Left ventricle myocardium inferior (tissue), 1 donor: ENCODE results near the gene CCDC136. TPM values are rescaled to one million over a fixed set of nuclear protein-coding genes. Genes with fewer than 3 reads are reported as not detected.

Source experiments
- DNase-seq: peaks from one replicate; pipeline ENCODE4 v3.0.0-alpha.2; 2020
- H3K27ac ChIP-seq: fragments of 200-600 bp; replicated peaks from 2 replicates; pipeline ENCODE4 v1.8.0; 2021
- H3K27me3 ChIP-seq: fragments of 200-600 bp; 2 replicates; pipeline ENCODE4 v1.8.0; 2021; ENCODE audit warnings: low read depth
- H3K36me3 ChIP-seq: fragments of 200-600 bp; 2 replicates; pipeline ENCODE4 v1.8.0; 2021
- H3K4me1 ChIP-seq: fragments of 200-600 bp; 2 replicates; pipeline ENCODE4 v1.8.0; 2021
- H3K4me3 ChIP-seq: fragments of 200-600 bp; 2 replicates; pipeline ENCODE4 v1.8.0; 2021; ENCODE audit warnings: mild to moderate bottlenecking, moderate library complexity
- H3K9me3 ChIP-seq: fragments of 200-600 bp; replicated peaks from 2 replicates; pipeline ENCODE4 v1.8.0; 2021
- CTCF ChIP-seq: fragments of 200-600 bp; IDR thresholded peaks from 2 replicates; pipeline ENCODE4 v1.8.0; 2021; ENCODE audit warnings: antibody characterized with exemption, mild to moderate bottlenecking, borderline replicate concordance
- intact Hi-C: fragments of 100-400 bp; cut with micrococcal nuclease; formaldehyde crosslinking; loops from one replicate; pipeline ENCODE4 v1.11.0; 2022
- total RNA-seq: library from RNA; stranded (reverse); fragmentation: NEBNext Ultra II Directional; extraction: Animal tissue kit (Norgen Biotek cat#: 25700); gene quantifications from one replicate; pipeline ENCODE4 v1.2.1, GENCODE V29; 2021
- donor health status: DM: no; HTN: yes; CAD: no; lungs with severe emphysema.

The CCDC136 gene
- total RNA-seq, 1 donor from 2014 or later = 8.2 TPM

- TF ChIP-seq CTCF = peak; percentile 23
- DNase-seq = no peak
- Histone ChIP-seq H3K27ac (no peak overlapping the region), H3K27me3 (no peaks in the 10 kb centered on the region), H3K36me3 (no peaks in the 10 kb centered on the region), H3K4me3 (no peak overlapping the region), H3K4me1 (peaks cover 34% of the 10 kb centered on the region), H3K9me3 (no peaks in the 10 kb centered on the region)
- intact Hi-C loops = no loop called here
Observed at GRCh38 chr7:128794020-128794419, 2.3 kb downstream of the CCDC136 start.

GRCh38 chr7:128794436-128794835, 2.7 kb downstream of the CCDC136 start:
- intact Hi-C loops = no loop called here
- H3K4me3 ChIP-seq = no peak overlapping the region
- no peaks in the 10 kb centered on the region for H3K27me3 ChIP-seq
- H3K27ac ChIP-seq = no peak overlapping the region
- TF ChIP-seq CTCF = no peak
- DNase-seq = no peak
- no peaks in the 10 kb centered on the region for H3K9me3 ChIP-seq
- H3K4me1 ChIP-seq = peaks cover 34% of the 10 kb centered on the region
- no peaks in the 10 kb centered on the region for H3K36me3 ChIP-seq

GRCh38 chr7:128795129-128795528, 3.4 kb downstream of the CCDC136 start:
- Histone ChIP-seq H3K27ac (no peak overlapping the region), H3K4me3 (no peak overlapping the region), H3K36me3 (no peaks in the 10 kb centered on the region), H3K9me3 (no peaks in the 10 kb centered on the region), H3K4me1 (peaks cover 32% of the 10 kb centered on the region), H3K27me3 (no peaks in the 10 kb centered on the region)
- DNase-seq = no peak
- TF ChIP-seq CTCF = no peak
- intact Hi-C loops = no loop called here

- Histone ChIP-seq H3K4me1 (peaks cover 20% of the 10 kb centered on the region), H3K4me3 (no peak overlapping the region), H3K9me3 (no peaks in the 10 kb centered on the region), H3K27ac (no peak overlapping the region), H3K27me3 (no peaks in the 10 kb centered on the region), H3K36me3 (no peaks in the 10 kb centered on the region)
- intact Hi-C loops = no loop called here
- no peak for DNase-seq
- TF ChIP-seq CTCF = no peak
Observed at GRCh38 chr7:128796327-128796726, 4.6 kb downstream of the CCDC136 start.

GRCh38 chr7:128799451-128799850, 7.7 kb downstream of the CCDC136 start:
- TF ChIP-seq CTCF = no peak
- H3K27me3 ChIP-seq = no peaks in the 10 kb centered on the region
- intact Hi-C loops = no loop called here
- H3K4me3 ChIP-seq = no peak overlapping the region
- no peaks in the 10 kb centered on the region for H3K36me3 ChIP-seq
- H3K9me3 ChIP-seq = no peaks in the 10 kb centered on the region
- no peaks in the 10 kb centered on the region for H3K4me1 ChIP-seq
- no peak for DNase-seq
- no peak overlapping the region for H3K27ac ChIP-seq

GRCh38 chr7:128800567-128800966, 8.8 kb downstream of the CCDC136 start:
- Histone ChIP-seq H3K36me3 (no peaks in the 10 kb centered on the region), H3K4me3 (no peak overlapping the region), H3K27ac (no peak overlapping the region), H3K27me3 (no peaks in the 10 kb centered on the region), H3K4me1 (no peaks in the 10 kb centered on the region), H3K9me3 (no peaks in the 10 kb centered on the region)
- no peak for DNase-seq
- intact Hi-C loops = no loop called here
- no peak for TF ChIP-seq CTCF
